Neural crest cell (in vitro differentiated cells): ENCODE results near the gene CCDC78. TPM values are rescaled to one million over a fixed set of nuclear protein-coding genes. Genes with fewer than 3 reads are reported as not detected.

Source experiments
- DNase-seq: peaks from one replicate; pipeline ENCODE4 v3.0.0; 2021; ENCODE audit warnings: low read depth, mixed read lengths, low spot score
- H3K27ac Mint-ChIP-seq: one replicate; pipeline ENCODE4 v1.8.0; 2021; ENCODE audit warnings: mild to moderate bottlenecking, mixed read lengths; ENCODE audit not compliant: unreplicated experiment
- H3K27me3 Mint-ChIP-seq: 2 replicates; pipeline ENCODE4 v1.8.0; 2021; ENCODE audit warnings: low read depth, mild to moderate bottlenecking, mixed read lengths
- H3K36me3 Mint-ChIP-seq: 2 replicates; pipeline ENCODE4 v1.8.0; 2021; ENCODE audit warnings: low read depth, mild to moderate bottlenecking, mixed read lengths
- H3K4me1 Mint-ChIP-seq: 2 replicates; pipeline ENCODE4 v1.8.0; 2021; ENCODE audit warnings: mixed read lengths
- H3K4me3 Mint-ChIP-seq: one replicate; pipeline ENCODE4 v1.8.0; 2021; ENCODE audit warnings: mild to moderate bottlenecking, mixed read lengths
- H3K9me3 Mint-ChIP-seq: 2 replicates; pipeline ENCODE4 v1.8.0; 2021; ENCODE audit warnings: mixed read lengths
- total RNA-seq: library from RNA; stranded (reverse); gene quantifications from 2 replicates; pipeline ENCODE4 v1.2.1, GENCODE V29; 2021
- TF ChIP-seq, protein P1 (sequence below): fragments of 200-600 bp; sonication (generic); conservative IDR thresholded peaks from 2 replicates; pipeline ENCODE4 v1.5.0; 2021; ENCODE audit warnings: antibody characterized with exemption, mild to moderate bottlenecking

Gene CCDC78
- total RNA-seq, 1 donor from 2014 or later: 7.0 TPM

DNA sequence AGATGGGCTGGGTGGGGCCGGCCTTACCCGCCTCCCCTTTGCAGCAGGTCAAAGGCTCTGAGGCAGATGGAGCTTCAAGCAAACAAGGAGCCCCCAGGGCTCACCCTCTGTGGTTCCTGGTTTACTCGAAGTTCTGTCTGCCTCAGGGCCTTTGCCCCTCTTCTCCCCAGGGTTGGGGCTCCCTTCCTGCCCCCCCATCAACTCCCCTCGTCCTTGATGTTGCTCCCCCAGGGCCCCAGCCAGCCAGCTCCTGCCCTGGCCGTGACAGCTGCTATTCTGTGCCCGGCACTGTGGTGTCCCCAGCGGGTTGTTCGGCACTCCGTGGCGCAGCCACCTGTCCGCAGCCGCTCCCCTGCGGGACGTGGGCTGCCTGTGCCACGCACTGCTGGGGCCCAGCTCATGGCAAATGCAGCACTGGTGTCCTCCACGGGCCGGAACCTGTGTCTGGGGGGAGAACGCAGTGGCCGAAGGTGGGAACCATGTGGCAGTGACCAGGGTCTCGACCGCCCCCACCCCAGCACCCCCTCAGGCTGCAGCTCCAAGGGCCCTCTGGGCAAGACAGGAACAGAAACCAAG, 15.7 kb downstream of the CCDC78 start:
- Mint-ChIP-seq H3K4me1 (peaks cover 17% of the 10 kb centered on the region), H3K36me3 (no peaks in the 10 kb centered on the region), H3K9me3 (no peaks in the 10 kb centered on the region), H3K4me3 (peak overlapping the region; percentile 74), H3K27ac (peak overlapping the region; percentile 90), H3K27me3 (peaks cover 44% of the 10 kb centered on the region)
- no peak for DNase-seq
- TF ChIP-seq, protein P1, sequence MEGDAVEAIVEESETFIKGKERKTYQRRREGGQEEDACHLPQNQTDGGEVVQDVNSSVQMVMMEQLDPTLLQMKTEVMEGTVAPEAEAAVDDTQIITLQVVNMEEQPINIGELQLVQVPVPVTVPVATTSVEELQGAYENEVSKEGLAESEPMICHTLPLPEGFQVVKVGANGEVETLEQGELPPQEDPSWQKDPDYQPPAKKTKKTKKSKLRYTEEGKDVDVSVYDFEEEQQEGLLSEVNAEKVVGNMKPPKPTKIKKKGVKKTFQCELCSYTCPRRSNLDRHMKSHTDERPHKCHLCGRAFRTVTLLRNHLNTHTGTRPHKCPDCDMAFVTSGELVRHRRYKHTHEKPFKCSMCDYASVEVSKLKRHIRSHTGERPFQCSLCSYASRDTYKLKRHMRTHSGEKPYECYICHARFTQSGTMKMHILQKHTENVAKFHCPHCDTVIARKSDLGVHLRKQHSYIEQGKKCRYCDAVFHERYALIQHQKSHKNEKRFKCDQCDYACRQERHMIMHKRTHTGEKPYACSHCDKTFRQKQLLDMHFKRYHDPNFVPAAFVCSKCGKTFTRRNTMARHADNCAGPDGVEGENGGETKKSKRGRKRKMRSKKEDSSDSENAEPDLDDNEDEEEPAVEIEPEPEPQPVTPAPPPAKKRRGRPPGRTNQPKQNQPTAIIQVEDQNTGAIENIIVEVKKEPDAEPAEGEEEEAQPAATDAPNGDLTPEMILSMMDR: no peak

DNA sequence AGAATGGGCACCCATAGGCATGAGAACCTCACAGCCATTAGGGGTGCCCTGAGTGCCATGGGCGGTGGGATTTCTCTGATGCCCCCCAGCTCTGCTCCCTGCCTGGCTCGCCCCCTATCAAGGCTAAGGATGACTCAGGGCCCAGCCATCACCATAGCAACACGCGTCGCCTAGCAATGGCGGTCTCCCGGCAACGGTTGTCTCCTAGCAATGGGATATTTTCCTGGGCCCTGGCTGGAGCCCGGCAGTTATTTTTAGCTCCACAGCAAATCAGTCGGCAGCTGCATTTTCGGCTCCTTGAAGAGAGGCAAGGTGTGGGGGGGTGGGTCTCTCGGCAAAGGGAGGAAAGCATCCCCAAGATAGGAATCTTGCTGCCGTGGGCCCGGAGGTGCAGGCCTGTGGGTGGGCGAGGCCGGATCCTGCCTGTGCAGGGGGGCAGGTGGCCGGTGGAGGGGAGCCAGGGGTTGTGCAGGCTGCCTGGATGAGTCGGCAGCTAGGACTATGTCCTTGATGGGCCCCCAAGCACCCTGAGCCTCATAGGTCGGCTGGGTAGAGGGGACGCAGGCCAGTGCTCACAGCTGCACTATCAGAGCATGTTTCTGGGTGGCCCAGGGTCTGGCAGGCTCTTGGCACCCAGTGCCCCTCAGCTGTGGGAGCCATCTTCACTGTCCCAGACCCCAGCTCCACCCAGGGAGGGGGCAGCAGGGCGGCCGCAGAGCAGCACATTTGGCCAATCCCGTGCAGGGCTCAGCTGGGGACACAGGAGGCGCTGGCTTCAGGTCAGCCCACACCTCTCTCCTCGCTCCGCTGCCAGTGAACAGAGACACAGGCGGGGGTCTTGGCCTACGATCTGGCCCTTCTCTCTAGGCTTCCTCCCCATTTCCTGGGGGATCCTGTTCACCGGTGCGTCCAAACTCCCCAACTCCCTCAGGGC, 16.4 kb downstream of the CCDC78 start:
- TF ChIP-seq, protein P1: no peak
- Mint-ChIP-seq H3K4me1 (peaks cover 17% of the 10 kb centered on the region), H3K27ac (peak overlapping the region; percentile 90), H3K36me3 (no peaks in the 10 kb centered on the region), H3K27me3 (peaks cover 45% of the 10 kb centered on the region), H3K9me3 (no peaks in the 10 kb centered on the region), H3K4me3 (peak overlapping the region; percentile 84)
- DNase-seq: peak; percentile 88

DNA sequence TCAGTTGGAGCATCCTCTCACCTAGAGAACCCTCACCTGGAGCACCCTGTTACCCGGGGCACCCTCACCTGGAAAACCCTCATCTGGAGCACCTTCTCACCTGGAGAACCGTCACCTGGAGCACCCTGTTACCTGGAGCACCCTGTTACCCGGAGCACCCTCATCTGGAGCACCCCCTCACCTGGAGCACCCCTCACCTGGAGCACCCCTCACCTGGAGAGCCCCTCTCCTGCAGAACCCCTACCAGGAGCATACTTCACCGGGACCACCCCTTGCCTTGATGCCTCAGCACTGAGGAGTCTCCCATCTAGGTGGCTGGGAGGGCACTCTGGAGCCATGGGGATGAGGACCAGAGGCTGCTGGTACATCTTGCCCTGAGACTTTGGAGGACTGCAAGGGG, 17.3 kb downstream of the CCDC78 start:
- TF ChIP-seq, protein P1: no peak
- no peaks in the 10 kb centered on the region for H3K36me3 Mint-ChIP-seq
- peaks cover 53% of the 10 kb centered on the region for H3K27me3 Mint-ChIP-seq
- no peak for DNase-seq
- peaks cover 17% of the 10 kb centered on the region for H3K4me1 Mint-ChIP-seq
- peak overlapping the region; percentile 84 for H3K4me3 Mint-ChIP-seq
- no peaks in the 10 kb centered on the region for H3K9me3 Mint-ChIP-seq
- peak overlapping the region; percentile 19 for H3K27ac Mint-ChIP-seq

DNA sequence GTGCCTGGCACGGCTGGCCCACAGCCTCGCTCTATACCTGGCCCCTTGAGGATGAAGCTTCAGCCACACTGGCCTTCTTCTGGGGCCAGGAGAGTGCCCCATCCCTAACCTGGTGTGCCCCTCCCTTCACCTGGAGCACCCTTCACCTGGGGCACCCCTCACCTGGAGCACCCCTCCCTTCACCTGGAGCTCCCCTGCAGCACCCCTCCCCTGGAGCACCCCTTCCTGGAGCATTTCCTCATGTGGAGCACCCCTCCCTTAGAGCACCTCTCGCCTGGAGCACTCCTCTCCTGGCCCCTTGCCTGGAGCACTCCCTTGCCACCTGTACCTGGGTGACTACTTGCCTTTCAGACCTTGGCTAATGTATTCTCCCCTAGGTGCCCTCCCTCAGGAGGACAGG, 18.2 kb downstream of the CCDC78 start:
- H3K4me3 Mint-ChIP-seq: no peak overlapping the region

DNA sequence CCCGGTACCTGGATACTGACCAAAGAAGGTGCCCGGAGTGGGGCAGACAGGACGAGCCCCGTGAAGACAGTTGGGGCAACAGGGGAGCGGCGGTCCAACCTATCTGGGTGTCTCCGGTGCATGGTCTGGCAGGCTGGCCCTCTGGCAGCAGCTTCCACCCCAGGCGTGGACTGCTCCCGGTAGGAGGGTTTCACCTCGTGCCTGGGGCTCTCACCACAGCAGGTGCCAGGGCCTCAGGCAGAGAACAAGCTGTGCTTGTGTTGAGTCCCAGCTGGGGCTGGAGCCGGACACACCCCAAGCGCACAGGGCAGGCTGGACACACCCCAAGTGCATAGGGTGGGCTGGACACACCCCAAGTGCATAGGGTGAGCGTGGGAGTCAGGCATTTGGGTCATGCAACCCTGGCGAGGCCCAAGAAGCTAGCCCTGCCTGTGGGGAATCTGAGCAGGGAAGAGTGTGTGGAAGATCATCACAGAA, 19.1 kb downstream of the CCDC78 start:
- TF ChIP-seq, protein P1: no peak
- Mint-ChIP-seq H3K4me1 (peaks cover 12% of the 10 kb centered on the region), H3K36me3 (no peaks in the 10 kb centered on the region), H3K27me3 (peaks cover 67% of the 10 kb centered on the region), H3K27ac (no peak overlapping the region), H3K9me3 (no peaks in the 10 kb centered on the region), H3K4me3 (no peak overlapping the region)
- DNase-seq: no peak

More for the DNA sequence above, 18.2 kb downstream of the CCDC78 start:
- Mint-ChIP-seq H3K9me3 (no peaks in the 10 kb centered on the region), H3K27me3 (peaks cover 63% of the 10 kb centered on the region), H3K27ac (no peak overlapping the region), H3K4me1 (peaks cover 17% of the 10 kb centered on the region), H3K36me3 (no peaks in the 10 kb centered on the region)
- TF ChIP-seq, protein P1: no peak
- DNase-seq: no peak
